Stimulated activated CD8-positive, alpha-beta memory T cell treated with anti-CD3 and anti-CD28 coated beads, Interleukin-12 subunit alpha, Interleukin-12 subunit beta, amount 100 ng/mL, for 24 hours (primary cell): ENCODE data around the gene HAX1.
"Not testable (repeated sequence)": the region's sequence is repeated elsewhere in the genome, so short reads cannot be mapped to it uniquely, and the experiment has no call there.

ENCODE experiments used
- DNase-seq: peaks from one replicate; pipeline ENCODE4 v3.0.0-alpha.2; 2020; ENCODE audit errors: extremely low read depth

Gene HAX1

GRCh38 chr1:154276797-154277196 lies 4.4 kb downstream of the HAX1 start:
- DNase-seq: no peak

GRCh38 chr1:154287591-154287990 lies 15.2 kb downstream of the HAX1 start:
- not testable (repeated sequence) for DNase-seq

GRCh38 chr1:154288661-154289060 lies 16.2 kb downstream of the HAX1 start:
- no peak for DNase-seq

- DNase-seq: no peak
Measured at GRCh38 chr1:154290921-154291320, 18.5 kb downstream of the HAX1 start.

GRCh38 chr1:154295408-154296235 lies 23.2 kb downstream of the HAX1 start:
- no peak for DNase-seq

- DNase-seq: no peak
Measured at GRCh38 chr1:154301582-154301981, 29.2 kb downstream of the HAX1 start.

GRCh38 chr1:154304664-154305337 lies 32.4 kb downstream of the HAX1 start:
- no peak for DNase-seq

GRCh38 chr1:154306151-154306550 lies 33.7 kb downstream of the HAX1 start:
- DNase-seq: no peak

- not testable (repeated sequence) for DNase-seq
Measured at GRCh38 chr1:154307670-154308270, 35.3 kb downstream of the HAX1 start.

- not testable (repeated sequence) for DNase-seq
Measured at GRCh38 chr1:154309136-154309535, 36.7 kb downstream of the HAX1 start.

- not testable (repeated sequence) for DNase-seq
Measured at GRCh38 chr1:154312229-154313065, 40.0 kb downstream of the HAX1 start.

- DNase-seq: no peak
Measured at GRCh38 chr1:154313066-154313356, 40.6 kb downstream of the HAX1 start.

GRCh38 chr1:154314226-154314625 lies 41.8 kb downstream of the HAX1 start:
- DNase-seq: not testable (repeated sequence)

GRCh38 chr1:154316704-154317103 lies 44.3 kb downstream of the HAX1 start:
- no peak for DNase-seq

GRCh38 chr1:154318386-154318785 lies 46.0 kb downstream of the HAX1 start:
- no peak for DNase-seq

GRCh38 chr1:154320882-154321608 lies 48.6 kb downstream of the HAX1 start, which contains the start of gene AQP10:
TSS of gene AQP10 (plus strand) at chr1:154321093. CDS start at chr1:154321156, 63 bp downstream.
- DNase-seq: no peak

GRCh38 chr1:154321609-154321934 lies 49.1 kb downstream of the HAX1 start:
- DNase-seq: not testable (repeated sequence)

GRCh38 chr1:154323493-154323892 lies 51.1 kb downstream of the HAX1 start:
- no peak for DNase-seq

GRCh38 chr1:154324241-154324640 lies 51.8 kb downstream of the HAX1 start:
- no peak for DNase-seq

- peak; percentile 58 for DNase-seq
Measured at GRCh38 chr1:154324669-154325582, 52.5 kb downstream of the HAX1 start, which contains the start of gene ATP8B2. TSS of gene ATP8B2 (plus strand) at chr1:154325525. CDS start at chr1:154328142, 2,617 bp downstream.
